ENCODE data around the gene POLR1B.

DNA sequence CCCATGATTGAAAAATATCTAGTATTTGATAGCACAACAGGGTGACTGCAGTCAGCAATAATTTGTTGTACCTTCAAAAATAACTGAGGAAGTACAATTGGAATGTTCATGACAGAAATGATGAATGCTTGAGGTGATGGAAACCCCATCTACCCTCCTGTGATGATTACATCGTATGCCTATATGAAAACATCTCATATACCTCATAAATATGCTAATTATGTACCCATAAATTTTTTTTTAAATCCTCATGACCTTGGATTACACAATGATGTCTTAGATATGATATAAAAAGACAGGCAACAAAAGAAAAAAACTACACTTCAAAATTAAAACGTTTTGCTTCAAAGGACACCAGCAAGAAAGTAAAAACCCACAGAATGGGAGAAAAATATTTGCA is 1.4 kb upstream of the POLR1B start:
- TF ChIP-seq, protein P1, sequence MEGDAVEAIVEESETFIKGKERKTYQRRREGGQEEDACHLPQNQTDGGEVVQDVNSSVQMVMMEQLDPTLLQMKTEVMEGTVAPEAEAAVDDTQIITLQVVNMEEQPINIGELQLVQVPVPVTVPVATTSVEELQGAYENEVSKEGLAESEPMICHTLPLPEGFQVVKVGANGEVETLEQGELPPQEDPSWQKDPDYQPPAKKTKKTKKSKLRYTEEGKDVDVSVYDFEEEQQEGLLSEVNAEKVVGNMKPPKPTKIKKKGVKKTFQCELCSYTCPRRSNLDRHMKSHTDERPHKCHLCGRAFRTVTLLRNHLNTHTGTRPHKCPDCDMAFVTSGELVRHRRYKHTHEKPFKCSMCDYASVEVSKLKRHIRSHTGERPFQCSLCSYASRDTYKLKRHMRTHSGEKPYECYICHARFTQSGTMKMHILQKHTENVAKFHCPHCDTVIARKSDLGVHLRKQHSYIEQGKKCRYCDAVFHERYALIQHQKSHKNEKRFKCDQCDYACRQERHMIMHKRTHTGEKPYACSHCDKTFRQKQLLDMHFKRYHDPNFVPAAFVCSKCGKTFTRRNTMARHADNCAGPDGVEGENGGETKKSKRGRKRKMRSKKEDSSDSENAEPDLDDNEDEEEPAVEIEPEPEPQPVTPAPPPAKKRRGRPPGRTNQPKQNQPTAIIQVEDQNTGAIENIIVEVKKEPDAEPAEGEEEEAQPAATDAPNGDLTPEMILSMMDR (IDR thresholded peaks at IDR 0.05; ENCODE audit: insufficient read depth, low read depth, low read length) = no peak
- TF ChIP-seq EZH2 (IDR thresholded peaks at IDR 0.05; ENCODE audit: insufficient read depth, low read length) = no peak

All from astrocyte (in vitro differentiated cells and primary cell).